Dendritic cell treated with granulocyte-macrophage colony-stimulating factor and Interleukin-4, amounts not matched to agents 40 ng/mL and 50 ng/mL, for 4 days (primary cell): ENCODE measurements around the gene MIEN1.
A peak's percentile ranks its signal among the peaks of the same experiment; 100 is the strongest.
"Not testable (repeated sequence)": the region's sequence is repeated elsewhere in the genome, so short reads cannot be mapped to it uniquely, and the experiment has no call there.

Experiments used
- H3K27ac Mint-ChIP-seq: one replicate; pipeline ENCODE4 v1.8.0; 2022; ENCODE audit warnings: mild to moderate bottlenecking, mixed read lengths
- H3K27me3 Mint-ChIP-seq: one replicate; pipeline ENCODE4 v1.8.0; 2022; ENCODE audit warnings: mild to moderate bottlenecking, mixed read lengths
- H3K36me3 Mint-ChIP-seq: one replicate; pipeline ENCODE4 v1.8.0; 2022; ENCODE audit warnings: low read depth, mixed read lengths
- H3K4me1 Mint-ChIP-seq: one replicate; pipeline ENCODE4 v1.8.0; 2022; ENCODE audit warnings: low read depth, mixed read lengths
- H3K4me3 Mint-ChIP-seq: one replicate; pipeline ENCODE4 v1.8.0; 2022; ENCODE audit warnings: mild to moderate bottlenecking, moderate library complexity, mixed read lengths
- H3K9me3 Mint-ChIP-seq: one replicate; pipeline ENCODE4 v1.8.0; 2022; ENCODE audit warnings: mixed read lengths
- intact Hi-C: fragments of 100-400 bp; cut with micrococcal nuclease; formaldehyde crosslinking; loops from one replicate; pipeline ENCODE4 v1.15.0; 2022

The MIEN1 gene

GRCh38 chr17:39730095-39730921 lies at the start of gene MIEN1:
Gene MIEN1 (minus strand): TSS chr17:39730532. CDS start chr17:39730495, 37 bp downstream.
- intact Hi-C loops, result loop anchor here (1.0 kb wide), 2 partner anchors 24 to 42 kb away; partner anchors contain the start of gene PGAP3
- Mint-ChIP-seq H3K4me3 (peak within 1 kb of the TSS; percentile 83), H3K9me3 (no peaks in the 10 kb centered on the region), H3K36me3 (peaks cover 30% of the 10 kb centered on the region), H3K27me3 (peaks cover 19% of the 10 kb centered on the region), H3K27ac (peak within 1 kb of the TSS; percentile 81), H3K4me1 (peaks cover 24% of the 10 kb centered on the region)

GRCh38 chr17:39777534-39778365 lies 47.4 kb upstream of the MIEN1 start:
- intact Hi-C loops, result no loop called here
- H3K4me1 Mint-ChIP-seq, result peaks cover 28% of the 10 kb centered on the region
- H3K27me3 Mint-ChIP-seq, result peaks cover 69% of the 10 kb centered on the region
- H3K9me3 Mint-ChIP-seq, result no peaks in the 10 kb centered on the region
- H3K36me3 Mint-ChIP-seq, result no peaks in the 10 kb centered on the region
- H3K27ac Mint-ChIP-seq, result no peak overlapping the region
- H3K4me3 Mint-ChIP-seq, result no peak overlapping the region

GRCh38 chr17:39776252-39776651 lies 45.9 kb upstream of the MIEN1 start:
- no peak overlapping the region for H3K4me3 Mint-ChIP-seq
- peaks cover 20% of the 10 kb centered on the region for H3K4me1 Mint-ChIP-seq
- intact Hi-C loops, result no loop called here

GRCh38 chr17:39775031-39775430 lies 44.7 kb upstream of the MIEN1 start:
- Mint-ChIP-seq H3K4me3 (no peak overlapping the region), H3K36me3 (no peaks in the 10 kb centered on the region), H3K4me1 (peaks cover 14% of the 10 kb centered on the region)

More at GRCh38 chr17:39776252-39776651, 45.9 kb upstream of the MIEN1 start:
- H3K9me3 Mint-ChIP-seq, result no peaks in the 10 kb centered on the region
- H3K27me3 Mint-ChIP-seq, result peaks cover 65% of the 10 kb centered on the region
- H3K36me3 Mint-ChIP-seq, result no peaks in the 10 kb centered on the region
- H3K27ac Mint-ChIP-seq, result no peak overlapping the region

GRCh38 chr17:39774047-39774446 lies 43.7 kb upstream of the MIEN1 start:
- no peaks in the 10 kb centered on the region for H3K36me3 Mint-ChIP-seq
- no peak overlapping the region for H3K27ac Mint-ChIP-seq
- no peak overlapping the region for H3K4me3 Mint-ChIP-seq
- H3K27me3 Mint-ChIP-seq, result peaks cover 62% of the 10 kb centered on the region
- H3K9me3 Mint-ChIP-seq, result no peaks in the 10 kb centered on the region
- intact Hi-C loops, result no loop called here
- peaks cover 14% of the 10 kb centered on the region for H3K4me1 Mint-ChIP-seq

More at GRCh38 chr17:39775031-39775430, 44.7 kb upstream of the MIEN1 start:
- no peaks in the 10 kb centered on the region for H3K9me3 Mint-ChIP-seq
- intact Hi-C loops, result no loop called here
- peaks cover 65% of the 10 kb centered on the region for H3K27me3 Mint-ChIP-seq
- H3K27ac Mint-ChIP-seq, result no peak overlapping the region

GRCh38 chr17:39772987-39773934 lies 42.9 kb upstream of the MIEN1 start:
- Mint-ChIP-seq H3K4me3 (no peak overlapping the region), H3K4me1 (peaks cover 14% of the 10 kb centered on the region), H3K27ac (no peak overlapping the region), H3K9me3 (no peaks in the 10 kb centered on the region), H3K27me3 (peaks cover 60% of the 10 kb centered on the region), H3K36me3 (no peaks in the 10 kb centered on the region)
- intact Hi-C loops, result no loop called here

GRCh38 chr17:39772415-39772814 lies 42.1 kb upstream of the MIEN1 start:
- Mint-ChIP-seq H3K4me3 (no peak overlapping the region), H3K27ac (no peak overlapping the region), H3K36me3 (no peaks in the 10 kb centered on the region), H3K9me3 (no peaks in the 10 kb centered on the region), H3K4me1 (peaks cover 12% of the 10 kb centered on the region), H3K27me3 (peaks cover 57% of the 10 kb centered on the region)
- intact Hi-C loops, result no loop called here

- Mint-ChIP-seq H3K4me1 (peaks cover 27% of the 10 kb centered on the region), H3K27me3 (peaks cover 54% of the 10 kb centered on the region), H3K36me3 (no peaks in the 10 kb centered on the region), H3K27ac (no peak overlapping the region), H3K4me3 (no peak overlapping the region), H3K9me3 (no peaks in the 10 kb centered on the region)
- intact Hi-C loops, result no loop called here
These were observed 39.7 kb upstream of the MIEN1 start for GRCh38 chr17:39769974-39770587.

- Mint-ChIP-seq H3K27ac (no peak overlapping the region), H3K4me1 (peaks cover 24% of the 10 kb centered on the region), H3K9me3 (no peaks in the 10 kb centered on the region), H3K36me3 (no peaks in the 10 kb centered on the region), H3K27me3 (peaks cover 57% of the 10 kb centered on the region), H3K4me3 (no peak overlapping the region)
- intact Hi-C loops, result no loop called here
These were observed 36.8 kb upstream of the MIEN1 start for GRCh38 chr17:39767147-39767546.

GRCh38 chr17:39765766-39766165 lies 35.4 kb upstream of the MIEN1 start:
- Mint-ChIP-seq H3K27ac (no peak overlapping the region), H3K4me1 (peaks cover 23% of the 10 kb centered on the region), H3K4me3 (no peak overlapping the region), H3K27me3 (peaks cover 55% of the 10 kb centered on the region), H3K9me3 (no peaks in the 10 kb centered on the region), H3K36me3 (no peaks in the 10 kb centered on the region)
- intact Hi-C loops, result no loop called here

- Mint-ChIP-seq H3K36me3 (no peaks in the 10 kb centered on the region), H3K27ac (no peak overlapping the region), H3K9me3 (no peaks in the 10 kb centered on the region), H3K4me1 (peaks cover 23% of the 10 kb centered on the region), H3K4me3 (no peak overlapping the region), H3K27me3 (peaks cover 54% of the 10 kb centered on the region)
- intact Hi-C loops, result no loop called here
These were observed 34.8 kb upstream of the MIEN1 start for GRCh38 chr17:39765175-39765574.

- Mint-ChIP-seq H3K4me1 (peaks cover 30% of the 10 kb centered on the region), H3K27me3 (peaks cover 58% of the 10 kb centered on the region)
- H3K36me3 Mint-ChIP-seq, intact Hi-C loops, H3K9me3 Mint-ChIP-seq, H3K4me3 Mint-ChIP-seq, H3K27ac Mint-ChIP-seq: not testable (repeated sequence)
These were observed 33.8 kb upstream of the MIEN1 start for GRCh38 chr17:39764171-39764570.
